Small intestine (tissue), 7 donors: ENCODE data around the gene TRIM71. TPM values are rescaled to one million over a fixed set of nuclear protein-coding genes. Genes with fewer than 3 reads are reported as not detected.
"Not testable (repeated sequence)": the region's sequence is repeated elsewhere in the genome, so short reads cannot be mapped to it uniquely, and the experiment has no call there.

Experiments
- DNase-seq, 2 donors: peaks; one replicate each; pipeline versions ENCODE4 v3.0.0 to v3.0.0-alpha.2; 2013
- FAIRE-seq: peaks from 2 replicates; lab custom pipeline; 2012; peaks lifted over from hg19 to GRCh38; lab: Jason Lieb, UNC
- H3K27ac ChIP-seq, 3 donors: one replicate each; pipeline ENCODE4 v1.5.1; 2013; ENCODE audit warnings: low read length in 2 of 3, mild to moderate bottlenecking in 2 of 3, control low read depth in 1 of 3, inconsistent platforms in 1 of 3, low read depth in 1 of 3, moderate library complexity in 1 of 3
- H3K27me3 ChIP-seq, 3 donors: one replicate each; pipeline ENCODE4 v1.6.1; 2013; ENCODE audit warnings: low read length in 3 of 3, inconsistent platforms in 1 of 3; ENCODE audit not compliant: control insufficient read depth in 3 of 3, insufficient read depth in 3 of 3
- H3K36me3 ChIP-seq, 3 donors: one replicate each; pipeline ENCODE4 v1.6.1; 2013; ENCODE audit warnings: low read length in 3 of 3, inconsistent platforms in 1 of 3, low read depth in 1 of 3, mild to moderate bottlenecking in 1 of 3, moderate library complexity in 1 of 3; ENCODE audit not compliant: control insufficient read depth in 3 of 3, insufficient read depth in 2 of 3
- H3K4me1 ChIP-seq, 3 donors: one replicate each; pipeline ENCODE4 v1.6.1; 2013; ENCODE audit warnings: low read length in 2 of 3, inconsistent platforms in 1 of 3, low read depth in 1 of 3, mild to moderate bottlenecking in 1 of 3, moderate library complexity in 1 of 3; ENCODE audit not compliant: control insufficient read depth in 3 of 3, insufficient read depth in 2 of 3
- H3K4me3 ChIP-seq, 3 donors: one replicate each; pipeline ENCODE4 v1.5.1; 2013; ENCODE audit warnings: low read length in 3 of 3, control low read depth in 1 of 3, inconsistent platforms in 1 of 3, low read depth in 1 of 3, mild to moderate bottlenecking in 1 of 3, moderate library complexity in 1 of 3
- H3K9me3 ChIP-seq, 2 donors: one replicate each; pipeline ENCODE4 v1.6.1; 2013; ENCODE audit warnings: low read depth in 1 of 2, low read length in 1 of 2; ENCODE audit not compliant: control insufficient read depth in 2 of 2, insufficient read depth in 1 of 2
- WGBS, 3 donors: extraction: QIAGEN DNeasy Blood & Tissue Kit; methylation state at CpG; one replicate each; pipeline ENCODE4 v1.1.7; 2013; 5-methylcytosine and 5-hydroxymethylcytosine counted together
- polyA plus RNA-seq, 4 donors: library from polyadenylated mRNA; stranded (reverse) in 3 of 4; unstranded in 1 of 4; fragments of 200-250 nt in 3 of 4; fragments of 120-200 nt in 1 of 4; gene quantifications; one replicate each; pipeline versions ENCODE4 v1.2.1 to v1.2.3, GENCODE V29; 2013
- donor health status: healthy with polysubstance abuse.
- donor health status: control.
- donor health status: control.
- donor health status: Bipolar disorder and iron deficiency.
- donor health status: healthy.

TRIM71 gene
- polyA plus RNA-seq, 4 donors, result 0.01 to 10.0 TPM; not detected in 2

DNA sequence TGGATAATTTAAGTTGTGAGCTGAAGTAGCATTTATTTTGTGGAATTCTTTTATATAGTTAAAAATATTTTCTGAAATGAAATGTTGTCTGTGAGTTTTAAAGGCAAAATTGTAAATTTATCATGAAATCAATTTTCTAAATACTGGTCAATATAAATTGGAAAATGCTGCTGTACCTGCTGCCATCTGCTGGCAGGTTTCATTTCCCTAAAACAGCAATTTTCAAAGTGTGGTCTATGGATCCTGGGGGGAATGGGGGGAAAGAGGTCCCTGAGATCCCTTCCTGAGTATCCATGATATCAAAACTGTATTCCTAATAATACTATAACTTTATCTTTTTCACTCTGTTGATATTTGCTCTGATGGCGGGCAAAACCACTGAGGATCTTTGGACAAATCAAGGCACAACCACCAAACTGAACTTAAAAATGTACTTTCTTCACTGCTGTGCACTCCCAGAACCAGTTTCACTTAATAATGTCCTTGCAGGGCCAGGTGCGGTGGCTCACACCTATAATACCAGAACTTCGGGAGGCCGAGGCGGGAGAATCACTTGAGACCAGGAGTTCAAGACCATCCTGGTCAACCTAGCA lies 116.4 kb downstream of the TRIM71 start:
- DNase-seq (peak; percentile 23 to 51), FAIRE-seq (no peak)
- Histone ChIP-seq H3K4me1 (no peaks in the 10 kb centered on the region), H3K4me3 (no peak overlapping the region), H3K36me3 (no peaks in the 10 kb centered on the region), H3K27me3 (no peaks in the 10 kb centered on the region), H3K9me3 (no peaks in the 10 kb centered on the region), H3K27ac (no peak overlapping the region)
- WGBS, 3 donors, result 80 to 83% (median 81%) methylated on average over 5 of the region's 5 CpGs

GRCh38 chr3:32937331-32937730 lies 119.5 kb downstream of the TRIM71 start:
- FAIRE-seq, result no peak
- Histone ChIP-seq H3K4me3 (no peak overlapping the region), H3K4me1 (no peaks in the 10 kb centered on the region), H3K36me3 (no peaks in the 10 kb centered on the region), H3K27me3 (no peaks in the 10 kb centered on the region), H3K9me3 (no peaks in the 10 kb centered on the region), H3K27ac (no peak overlapping the region)
- DNase-seq, result no peak
- WGBS, 3 donors, result 49 to 56% (median 55%) methylated on average over 2 of the region's 2 CpGs

DNA sequence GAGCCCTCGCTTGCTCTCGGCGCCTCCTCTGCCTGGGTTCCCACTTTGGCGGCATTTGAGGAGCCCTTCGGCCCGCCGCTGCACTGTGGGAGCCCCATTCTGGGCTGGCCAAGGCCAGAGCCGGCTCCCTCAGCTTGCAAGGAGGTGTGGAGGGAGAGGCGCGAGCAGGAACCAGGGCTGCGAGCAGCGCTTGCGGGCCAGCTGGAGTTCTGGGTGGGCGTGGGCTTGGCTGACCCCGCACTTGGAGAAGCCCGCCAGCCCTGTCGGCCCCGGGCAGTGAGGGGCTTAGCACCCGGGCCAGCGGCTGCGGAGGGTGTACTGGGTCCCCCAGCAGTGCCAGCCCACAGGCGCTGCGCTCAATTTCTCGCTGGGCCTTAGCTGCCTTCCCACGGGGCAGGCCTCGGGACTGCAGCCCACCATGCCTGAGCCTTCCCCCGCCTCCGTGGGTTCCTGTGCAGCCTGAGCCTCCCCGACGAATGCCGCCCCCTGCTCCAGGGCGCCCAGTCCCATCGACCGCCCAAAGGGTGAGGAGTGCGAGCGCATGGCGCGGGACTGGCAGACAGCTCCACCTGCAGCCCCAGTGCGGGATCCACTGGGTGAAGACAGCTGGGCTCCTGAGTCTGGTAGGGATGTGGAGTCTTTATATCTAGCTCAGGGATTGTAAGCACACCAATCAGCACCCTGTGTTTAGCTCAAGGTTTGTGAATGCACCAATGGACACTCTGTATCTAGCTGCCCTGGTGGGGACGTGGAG lies 121.9 kb downstream of the TRIM71 start:
- not testable (repeated sequence) for H3K27ac ChIP-seq, H3K27me3 ChIP-seq, FAIRE-seq, H3K4me1 ChIP-seq, H3K4me3 ChIP-seq, H3K36me3 ChIP-seq, DNase-seq, H3K9me3 ChIP-seq
- WGBS, 3 donors, result 90 to 92% (median 92%) methylated on average over 37 to 40 of the region's 40 CpGs

GRCh38 chr3:32940726-32941125 lies 122.9 kb downstream of the TRIM71 start:
- DNase-seq (no peak), FAIRE-seq (no peak)
- WGBS, 3 donors, result 89 to 95% (median 93%) methylated on average over 16 of the region's 16 CpGs
- Histone ChIP-seq H3K9me3 (no peaks in the 10 kb centered on the region), H3K4me1 (no peaks in the 10 kb centered on the region), H3K27ac (no peak overlapping the region), H3K36me3 (no peaks in the 10 kb centered on the region), H3K27me3 (no peaks in the 10 kb centered on the region), H3K4me3 (no peak overlapping the region)

- H3K27me3 ChIP-seq, result no peaks in the 10 kb centered on the region
- no peak overlapping the region for H3K4me3 ChIP-seq
- no peak overlapping the region for H3K27ac ChIP-seq
- H3K4me1 ChIP-seq, result no peaks in the 10 kb centered on the region
- FAIRE-seq, result no peak
- 65 to 90% (median 81%) methylated on average over 3 of the region's 3 CpGs for WGBS, 3 donors
- no peaks in the 10 kb centered on the region for H3K36me3 ChIP-seq
- no peaks in the 10 kb centered on the region for H3K9me3 ChIP-seq
- no peak for DNase-seq
These were observed 127.3 kb downstream of the TRIM71 start for GRCh38 chr3:32945136-32945535.

DNA sequence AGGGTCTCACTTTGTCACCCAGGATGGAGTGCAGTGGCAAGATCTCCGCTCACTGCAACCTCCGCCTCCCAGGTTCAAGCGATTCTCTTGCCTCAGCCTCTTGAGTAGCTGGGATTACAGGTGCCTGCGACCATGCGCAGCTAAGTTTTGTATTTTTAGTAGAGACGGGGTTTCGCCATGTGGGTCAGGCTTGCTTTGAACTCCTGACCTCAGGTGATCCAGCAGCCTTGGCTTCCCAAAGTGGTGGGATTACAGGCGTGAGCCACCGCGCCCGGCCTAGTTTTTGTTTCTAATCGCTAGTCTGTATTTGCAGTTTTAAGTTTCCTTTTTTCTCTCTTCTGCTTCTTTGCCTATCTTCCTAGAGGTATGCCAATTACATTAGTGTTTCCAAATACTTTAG lies 127.8 kb downstream of the TRIM71 start:
- not testable (repeated sequence) for H3K4me3 ChIP-seq, H3K27ac ChIP-seq, H3K4me1 ChIP-seq, H3K36me3 ChIP-seq, FAIRE-seq, DNase-seq, H3K27me3 ChIP-seq, H3K9me3 ChIP-seq
- 93 to 95% (median 93%) methylated on average over 11 to 12 of the region's 12 CpGs for WGBS, 3 donors

- DNase-seq (no peak), FAIRE-seq (no peak)
- Histone ChIP-seq H3K27me3 (no peaks in the 10 kb centered on the region), H3K36me3 (no peaks in the 10 kb centered on the region), H3K4me3 (no peak overlapping the region), H3K4me1 (no peaks in the 10 kb centered on the region), H3K27ac (no peak overlapping the region), H3K9me3 (no peaks in the 10 kb centered on the region)
- 69 to 76% (median 75%) methylated on average over 5 of the region's 5 CpGs for WGBS, 3 donors
These were observed 129.4 kb downstream of the TRIM71 start for GRCh38 chr3:32946973-32947788.
